A549 (cell line): ENCODE results near the gene PDIA6. TPM values are rescaled to one million over a fixed set of nuclear protein-coding genes. Genes with fewer than 3 reads are reported as not detected.

Source experiments
- ATAC-seq, 2 experiments: fragments of 200-7000 bp in 1 of 2; fragments of >200 bp in 1 of 2; cut with Nextera tagmentation in 1 of 2; cut with Tn5 transposase in 1 of 2; 3 replicates each; pipeline versions ENCODE4 v1.8.0 to v1.9.1; 2018 to 2020; ENCODE audit warnings: mild to moderate bottlenecking in 1 of 2, moderate library complexity in 1 of 2
- CTCF ChIA-PET: fragments of 300-600 bp; sonication (Branson Sonifier 250); formaldehyde crosslinking; extraction: SDS; loops from one replicate; lab custom pipeline; 2021; ENCODE audit warnings: antibody characterized with exemption, inconsistent platforms; lab: Yijun Ruan, JAX
- POLR2A ChIA-PET: fragments of 350-600 bp; formaldehyde crosslinking; extraction: SDS; loops from one replicate; lab custom pipeline; 2021; ENCODE audit warnings: antibody characterized with exemption, inconsistent platforms; lab: Yijun Ruan, JAX
- DNase-seq, 2 experiments: peaks; one replicate each; pipeline versions ENCODE4 v3.0.0 to v3.0.0-alpha.2; 2011 to 2016; ENCODE audit warnings: low read depth in 1 of 2, low spot score in 1 of 2
- FAIRE-seq: peaks from 2 replicates; lab custom pipeline; 2011; peaks lifted over from hg19 to GRCh38; lab: Jason Lieb, UNC
- H3K27ac ChIP-seq, 2 experiments: fragments of >200 bp; sonication (Bioruptor Twin); formaldehyde crosslinking; 3 replicates each; pipeline ENCODE4 v1.5.1; 2016 to 2017
- H3K4me1 ChIP-seq: fragments of >200 bp; sonication (Bioruptor Twin); formaldehyde crosslinking; 3 replicates; pipeline ENCODE4 v1.6.1; 2016
- H3K4me2 ChIP-seq: fragments of >200 bp; sonication (Bioruptor Twin); formaldehyde crosslinking; 3 replicates; pipeline ENCODE4 v1.6.1; 2016
- H3K4me3 ChIP-seq: fragments of >200 bp; sonication (Bioruptor Twin); formaldehyde crosslinking; 3 replicates; pipeline ENCODE4 v1.5.1; 2016
- H3K9me3 ChIP-seq: fragments of >200 bp; sonication (Bioruptor Twin); formaldehyde crosslinking; 3 replicates; pipeline ENCODE4 v1.6.1; 2016
- BHLHE40 ChIP-seq: IDR thresholded peaks from 2 replicates; pipeline ENCODE4 v1.6.1; 2012; ENCODE audit warnings: low read depth, low read length, inconsistent platforms
- CBX8 ChIP-seq: fragments of 200-600 bp; sonication (generic); IDR thresholded peaks from 2 replicates; pipeline ENCODE4 v1.6.1; 2016
- EHMT2 ChIP-seq: fragments of 200-600 bp; sonication (generic); IDR thresholded peaks from 2 replicates; pipeline ENCODE4 v1.6.1; 2016; ENCODE audit warnings: antibody characterized with exemption, low read depth, mild to moderate bottlenecking, moderate library complexity
- GATA3 ChIP-seq: IDR thresholded peaks from 2 replicates; pipeline ENCODE4 v1.6.1; 2012; ENCODE audit warnings: borderline replicate concordance
- HEYL ChIP-seq: fragments of 250-450 bp; sonication (Bioruptor Pico); IDR thresholded peaks from 2 replicates; pipeline ENCODE4 v1.8.0; 2021; ENCODE audit warnings: mild to moderate bottlenecking, moderate library complexity
- HOXB5 ChIP-seq: fragments of 250-450 bp; sonication (Bioruptor Pico); IDR thresholded peaks from 2 replicates; pipeline ENCODE4 v1.5.0; 2020; ENCODE audit warnings: mild to moderate bottlenecking, moderate library complexity
- JUN ChIP-seq, 2 experiments: fragments of >200 bp; sonication (Bioruptor Twin); formaldehyde crosslinking; IDR thresholded peaks; 2 replicates in 1 of 2; 3 replicates in 1 of 2; pipeline ENCODE4 v1.6.1; 2016 to 2017
- MYC ChIP-seq: IDR thresholded peaks from 2 replicates; pipeline ENCODE4 v1.6.1; 2012; ENCODE audit warnings: mild to moderate bottlenecking, inconsistent platforms, low read length, improper control_type of control experiment, borderline replicate concordance
- NR3C1 ChIP-seq: fragments of >200 bp; sonication (Bioruptor Twin); formaldehyde crosslinking; IDR thresholded peaks from 3 replicates; pipeline ENCODE4 v1.6.1; 2017
- POLR2A ChIP-seq: IDR thresholded peaks from 2 replicates; pipeline ENCODE4 v1.6.1; 2012; ENCODE audit warnings: mild to moderate bottlenecking, low read length
- RNF2 ChIP-seq: fragments of 200-600 bp; sonication (generic); IDR thresholded peaks from 2 replicates; pipeline ENCODE4 v1.6.1; 2016; ENCODE audit warnings: low read depth, mild to moderate bottlenecking, antibody characterized with exemption, moderate library complexity, borderline replicate concordance
- TP53 ChIP-seq: fragments of 250-450 bp; sonication (Bioruptor Pico); IDR thresholded peaks from 2 replicates; pipeline ENCODE4 v1.5.0; 2021; ENCODE audit warnings: mild to moderate bottlenecking, moderate library complexity
- ZNF302 ChIP-seq: fragments of 250-450 bp; sonication (Bioruptor Pico); IDR thresholded peaks from 2 replicates; pipeline ENCODE4 v1.9.0; 2021; ENCODE audit warnings: inconsistent platforms, mild to moderate bottlenecking, moderate library complexity
- WGBS: methylation state at CpG from one replicate; pipeline ENCODE4 v1.1.6; 2017; ENCODE audit errors: missing lambda C conversion rate; 5-methylcytosine and 5-hydroxymethylcytosine counted together
- polyA plus RNA-seq, 4 experiments: library from polyadenylated mRNA; depleted of rRNA in 3 of 4; stranded (reverse); fragments of >200 nt; fragmentation: RNase III in 1 of 4; extraction: RNeasy Plus Mini Kit Qiagen cat#74134 plus additional on column Dnase treatment in 1 of 4; gene quantifications; 2 replicates in 3 of 4; 3 replicates in 1 of 4; pipeline ENCODE4 v1.2.3, GENCODE V29; 2011 to 2017
- TF ChIP-seq, protein P1 (sequence below): fragments of 200-600 bp; sonication (generic); IDR thresholded peaks from 2 replicates; pipeline ENCODE4 v1.6.1; 2016; ENCODE audit warnings: antibody characterized with exemption, mild to moderate bottlenecking, moderate library complexity
- TF ChIP-seq, protein P2 (sequence below): fragments of >200 bp; sonication (Bioruptor Twin); formaldehyde crosslinking; IDR thresholded peaks from 3 replicates; pipeline ENCODE4 v1.6.1; 2016
- TF ChIP-seq, protein P3 (sequence below): fragments of >200 bp; sonication (Bioruptor Twin); formaldehyde crosslinking; IDR thresholded peaks from 3 replicates; pipeline ENCODE4 v1.5.1; 2016

The PDIA6 gene
- polyA plus RNA-seq, 2 of the 4 experiments (the other 2 are of a cell fraction), result 322 to 442 TPM

DNA sequence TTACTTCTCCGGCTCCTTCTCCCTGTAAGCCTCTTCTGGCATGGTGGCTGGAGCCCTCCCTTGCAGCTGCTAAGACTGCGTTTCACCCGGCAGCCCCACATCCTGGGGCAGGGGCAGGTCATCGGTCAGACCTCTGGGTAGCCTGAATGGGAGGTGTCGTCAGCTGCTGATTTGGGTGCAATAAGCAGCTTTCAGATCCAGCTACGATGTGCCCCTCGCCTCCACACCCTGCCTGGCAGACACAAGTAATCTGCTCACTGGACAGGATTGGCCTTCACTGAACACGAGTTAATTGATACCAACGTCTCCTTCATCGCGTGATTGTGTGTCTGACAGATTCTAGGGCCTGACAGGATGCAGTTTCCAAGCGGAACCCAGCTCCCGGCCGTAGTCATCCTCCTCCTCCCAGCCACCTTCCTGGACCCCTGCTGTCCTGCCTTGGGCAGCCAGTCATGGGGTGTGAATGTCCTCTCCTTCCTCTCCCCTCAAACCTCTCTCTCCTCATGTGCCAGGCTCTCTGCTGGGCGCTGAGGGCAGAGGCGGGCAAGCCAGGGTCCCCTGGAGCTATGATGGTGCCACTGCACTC is 18.9 kb upstream of the PDIA6 start:
- H3K27ac ChIP-seq, result no peak overlapping the region
- TF ChIP-seq NR3C1 (no peak), EHMT2 (no peak), TP53 (CRISPR knock-in tag) (no peak)
- TF ChIP-seq, protein P1, sequence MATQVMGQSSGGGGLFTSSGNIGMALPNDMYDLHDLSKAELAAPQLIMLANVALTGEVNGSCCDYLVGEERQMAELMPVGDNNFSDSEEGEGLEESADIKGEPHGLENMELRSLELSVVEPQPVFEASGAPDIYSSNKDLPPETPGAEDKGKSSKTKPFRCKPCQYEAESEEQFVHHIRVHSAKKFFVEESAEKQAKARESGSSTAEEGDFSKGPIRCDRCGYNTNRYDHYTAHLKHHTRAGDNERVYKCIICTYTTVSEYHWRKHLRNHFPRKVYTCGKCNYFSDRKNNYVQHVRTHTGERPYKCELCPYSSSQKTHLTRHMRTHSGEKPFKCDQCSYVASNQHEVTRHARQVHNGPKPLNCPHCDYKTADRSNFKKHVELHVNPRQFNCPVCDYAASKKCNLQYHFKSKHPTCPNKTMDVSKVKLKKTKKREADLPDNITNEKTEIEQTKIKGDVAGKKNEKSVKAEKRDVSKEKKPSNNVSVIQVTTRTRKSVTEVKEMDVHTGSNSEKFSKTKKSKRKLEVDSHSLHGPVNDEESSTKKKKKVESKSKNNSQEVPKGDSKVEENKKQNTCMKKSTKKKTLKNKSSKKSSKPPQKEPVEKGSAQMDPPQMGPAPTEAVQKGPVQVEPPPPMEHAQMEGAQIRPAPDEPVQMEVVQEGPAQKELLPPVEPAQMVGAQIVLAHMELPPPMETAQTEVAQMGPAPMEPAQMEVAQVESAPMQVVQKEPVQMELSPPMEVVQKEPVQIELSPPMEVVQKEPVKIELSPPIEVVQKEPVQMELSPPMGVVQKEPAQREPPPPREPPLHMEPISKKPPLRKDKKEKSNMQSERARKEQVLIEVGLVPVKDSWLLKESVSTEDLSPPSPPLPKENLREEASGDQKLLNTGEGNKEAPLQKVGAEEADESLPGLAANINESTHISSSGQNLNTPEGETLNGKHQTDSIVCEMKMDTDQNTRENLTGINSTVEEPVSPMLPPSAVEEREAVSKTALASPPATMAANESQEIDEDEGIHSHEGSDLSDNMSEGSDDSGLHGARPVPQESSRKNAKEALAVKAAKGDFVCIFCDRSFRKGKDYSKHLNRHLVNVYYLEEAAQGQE, result no peak
- TF ChIP-seq, all 56 proteins: peak for 0
- DNase-seq (no peak), ATAC-seq (no peak), FAIRE-seq (no peak)
- ChIA-PET POLR2A (no interaction called here), CTCF (interaction anchor here (0.6 to 11.6 kb wide), 67 partner anchors 9 to 779 kb away, joined by 3 to 1025 read pairs (median 5); partner anchors contain the start of genes ATP6V1C2, E2F6, GREB1 and KCNF1)
- Histone ChIP-seq H3K4me1 (no peaks in the 10 kb centered on the region), H3K4me2 (no peak overlapping the region), H3K4me3 (no peak overlapping the region), H3K9me3 (no peaks in the 10 kb centered on the region)
- 69% methylated on average over 15 of the region's 16 CpGs for WGBS

DNA sequence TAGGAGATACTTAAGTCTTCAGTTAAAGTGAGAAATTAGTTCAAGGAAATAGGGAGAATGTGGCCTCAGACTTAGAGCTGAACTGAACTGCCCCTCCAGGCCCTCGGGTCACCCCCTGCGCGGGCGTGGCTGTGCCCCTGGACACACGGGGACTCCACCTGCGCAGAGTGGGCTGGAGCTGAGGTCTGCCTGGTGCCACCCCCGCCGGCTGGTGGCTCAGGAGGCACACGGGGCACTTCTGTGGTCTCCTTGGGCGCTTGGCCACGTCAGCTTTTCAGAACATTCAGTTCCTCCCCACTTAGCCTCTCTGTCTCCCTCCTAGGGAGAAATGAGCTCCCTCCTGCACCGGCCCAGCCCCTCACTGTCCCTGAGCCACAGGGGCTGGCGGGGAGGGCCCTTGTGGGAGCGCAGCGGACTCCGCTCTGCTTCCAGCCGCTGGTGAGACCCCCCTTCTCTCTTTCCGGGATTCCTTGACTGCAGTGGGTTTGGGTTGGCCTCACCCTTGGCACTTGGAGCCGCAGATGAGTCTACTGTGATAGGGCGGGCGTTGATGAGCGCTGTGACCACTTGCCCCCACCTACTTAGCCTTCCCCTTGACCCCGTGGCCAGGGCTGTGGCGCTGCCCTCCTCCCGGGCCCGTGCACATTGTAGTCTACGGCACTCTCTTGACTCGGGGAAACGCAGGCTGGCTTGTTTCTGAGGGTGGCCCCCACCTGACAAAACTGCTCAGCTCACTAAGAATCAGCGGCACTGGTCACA is 18.2 kb upstream of the PDIA6 start:
- Histone ChIP-seq H3K27ac (no peak overlapping the region), H3K9me3 (no peaks in the 10 kb centered on the region), H3K4me1 (no peaks in the 10 kb centered on the region), H3K4me2 (no peak overlapping the region), H3K4me3 (no peak overlapping the region)
- ATAC-seq (no peak), FAIRE-seq (no peak), DNase-seq (no peak)
- WGBS, result 61% methylated on average over 29 of the region's 30 CpGs
- ChIA-PET POLR2A (no interaction called here), CTCF (interaction anchor here (0.6 to 11.6 kb wide), 33 partner anchors 9 to 752 kb away, joined by 3 to 1025 read pairs (median 7); partner anchors contain the start of genes ATP6V1C2, KCNF1 and PDIA6)
- TF ChIP-seq MYC, result no peak
- no peak for TF ChIP-seq HEYL (CRISPR knock-in tag)
- TF ChIP-seq GATA3, result no peak
- no peak for TF ChIP-seq RNF2
- no peak for TF ChIP-seq CBX8
- TF ChIP-seq, protein P2, sequence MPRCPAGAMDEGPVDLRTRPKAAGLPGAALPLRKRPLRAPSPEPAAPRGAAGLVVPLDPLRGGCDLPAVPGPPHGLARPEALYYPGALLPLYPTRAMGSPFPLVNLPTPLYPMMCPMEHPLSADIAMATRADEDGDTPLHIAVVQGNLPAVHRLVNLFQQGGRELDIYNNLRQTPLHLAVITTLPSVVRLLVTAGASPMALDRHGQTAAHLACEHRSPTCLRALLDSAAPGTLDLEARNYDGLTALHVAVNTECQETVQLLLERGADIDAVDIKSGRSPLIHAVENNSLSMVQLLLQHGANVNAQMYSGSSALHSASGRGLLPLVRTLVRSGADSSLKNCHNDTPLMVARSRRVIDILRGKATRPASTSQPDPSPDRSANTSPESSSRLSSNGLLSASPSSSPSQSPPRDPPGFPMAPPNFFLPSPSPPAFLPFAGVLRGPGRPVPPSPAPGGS, result no peak
- TF ChIP-seq, protein P1, result no peak
- no peak for TF ChIP-seq JUN (IDR thresholded peaks at IDR 0.05)
- TF ChIP-seq BHLHE40, result no peak
- no peak for TF ChIP-seq POLR2A
- no peak for TF ChIP-seq HOXB5 (CRISPR knock-in tag)
- TF ChIP-seq, protein P3, sequence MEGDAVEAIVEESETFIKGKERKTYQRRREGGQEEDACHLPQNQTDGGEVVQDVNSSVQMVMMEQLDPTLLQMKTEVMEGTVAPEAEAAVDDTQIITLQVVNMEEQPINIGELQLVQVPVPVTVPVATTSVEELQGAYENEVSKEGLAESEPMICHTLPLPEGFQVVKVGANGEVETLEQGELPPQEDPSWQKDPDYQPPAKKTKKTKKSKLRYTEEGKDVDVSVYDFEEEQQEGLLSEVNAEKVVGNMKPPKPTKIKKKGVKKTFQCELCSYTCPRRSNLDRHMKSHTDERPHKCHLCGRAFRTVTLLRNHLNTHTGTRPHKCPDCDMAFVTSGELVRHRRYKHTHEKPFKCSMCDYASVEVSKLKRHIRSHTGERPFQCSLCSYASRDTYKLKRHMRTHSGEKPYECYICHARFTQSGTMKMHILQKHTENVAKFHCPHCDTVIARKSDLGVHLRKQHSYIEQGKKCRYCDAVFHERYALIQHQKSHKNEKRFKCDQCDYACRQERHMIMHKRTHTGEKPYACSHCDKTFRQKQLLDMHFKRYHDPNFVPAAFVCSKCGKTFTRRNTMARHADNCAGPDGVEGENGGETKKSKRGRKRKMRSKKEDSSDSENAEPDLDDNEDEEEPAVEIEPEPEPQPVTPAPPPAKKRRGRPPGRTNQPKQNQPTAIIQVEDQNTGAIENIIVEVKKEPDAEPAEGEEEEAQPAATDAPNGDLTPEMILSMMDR, result no peak
- no peak for TF ChIP-seq ZNF302 (CRISPR knock-in tag)
